Glutamatergic neuron (in vitro differentiated cells): ENCODE measurements around the gene RPP25L. TPM values are rescaled to one million over a fixed set of nuclear protein-coding genes. Genes with fewer than 3 reads are reported as not detected.

ENCODE experiments used
- DNase-seq: peaks from one replicate; pipeline ENCODE4 v3.0.0; 2022
- H3K27ac Mint-ChIP-seq: one replicate; pipeline ENCODE4 v1.8.0; 2020; ENCODE audit warnings: mild to moderate bottlenecking, mixed read lengths, inconsistent platforms; ENCODE audit not compliant: unreplicated experiment
- H3K27me3 Mint-ChIP-seq: one replicate; pipeline ENCODE4 v1.8.0; 2020; ENCODE audit warnings: mild to moderate bottlenecking, moderate library complexity, mixed read lengths, inconsistent platforms; ENCODE audit not compliant: unreplicated experiment
- H3K36me3 Mint-ChIP-seq: one replicate; pipeline ENCODE4 v1.8.0; 2020; ENCODE audit warnings: mild to moderate bottlenecking, mixed read lengths, inconsistent platforms; ENCODE audit not compliant: unreplicated experiment
- H3K4me1 Mint-ChIP-seq: one replicate; pipeline ENCODE4 v1.8.0; 2020; ENCODE audit warnings: mild to moderate bottlenecking, low read depth, mixed read lengths, inconsistent platforms; ENCODE audit not compliant: unreplicated experiment
- H3K4me3 Mint-ChIP-seq: one replicate; pipeline ENCODE4 v1.8.0; 2020; ENCODE audit warnings: mild to moderate bottlenecking, mixed read lengths, inconsistent platforms; ENCODE audit not compliant: unreplicated experiment
- H3K9me3 Mint-ChIP-seq: one replicate; pipeline ENCODE4 v1.8.0; 2020; ENCODE audit warnings: mild to moderate bottlenecking, moderate library complexity, mixed read lengths, inconsistent platforms; ENCODE audit not compliant: unreplicated experiment
- CTCF ChIP-seq: fragments of 200-600 bp; sonication (generic); IDR thresholded peaks from one replicate; pipeline ENCODE4 v1.5.0; 2021; ENCODE audit not compliant: partially characterized antibody, unreplicated experiment
- total RNA-seq: library from RNA; stranded (reverse); fragmentation: NEBNext Ultra II Directional; extraction: Animal tissue kit (Norgen Biotek cat#: 25700); gene quantifications from one replicate; pipeline ENCODE4 v1.2.1, GENCODE V29; 2021; ENCODE audit not compliant: unreplicated experiment

RPP25L gene
- total RNA-seq, 1 donor from 2014 or later = 12.6 TPM

GRCh38 chr9:34592895-34593601 is 18.8 kb downstream of the RPP25L start:
- peaks cover 28% of the 10 kb centered on the region for H3K27me3 Mint-ChIP-seq
- H3K9me3 Mint-ChIP-seq = peaks cover 17% of the 10 kb centered on the region
- H3K36me3 Mint-ChIP-seq = peaks cover 9% of the 10 kb centered on the region
- peak overlapping the region; percentile 28 for H3K27ac Mint-ChIP-seq
- peaks cover 21% of the 10 kb centered on the region for H3K4me1 Mint-ChIP-seq
- DNase-seq = peak; percentile 60
- H3K4me3 Mint-ChIP-seq = peak overlapping the region; percentile 59
- TF ChIP-seq CTCF = no peak

GRCh38 chr9:34591917-34592866 is 19.7 kb downstream of the RPP25L start:
- H3K4me1 Mint-ChIP-seq = peaks cover 22% of the 10 kb centered on the region
- H3K27me3 Mint-ChIP-seq = peaks cover 32% of the 10 kb centered on the region
- peaks cover 9% of the 10 kb centered on the region for H3K36me3 Mint-ChIP-seq
- H3K27ac Mint-ChIP-seq = peak overlapping the region; percentile 63
- TF ChIP-seq CTCF = peak; percentile 61
- no peak for DNase-seq
- H3K9me3 Mint-ChIP-seq = peaks cover 20% of the 10 kb centered on the region
- peak overlapping the region; percentile 39 for H3K4me3 Mint-ChIP-seq

- peak overlapping the region; percentile 64 for H3K4me3 Mint-ChIP-seq
- peak; percentile 95 for DNase-seq
- TF ChIP-seq CTCF = peak; percentile 92
- peaks cover 9% of the 10 kb centered on the region for H3K36me3 Mint-ChIP-seq
- H3K27me3 Mint-ChIP-seq = peaks cover 32% of the 10 kb centered on the region
- no peak overlapping the region for H3K27ac Mint-ChIP-seq
- H3K9me3 Mint-ChIP-seq = peaks cover 20% of the 10 kb centered on the region
- peaks cover 27% of the 10 kb centered on the region for H3K4me1 Mint-ChIP-seq
These were observed 20.5 kb downstream of the RPP25L start for GRCh38 chr9:34591248-34591916.

- Mint-ChIP-seq H3K9me3 (peaks cover 22% of the 10 kb centered on the region), H3K27me3 (peaks cover 33% of the 10 kb centered on the region), H3K4me3 (peak overlapping the region; percentile 82), H3K4me1 (peaks cover 35% of the 10 kb centered on the region), H3K27ac (no peak overlapping the region), H3K36me3 (peaks cover 9% of the 10 kb centered on the region)
- no peak for DNase-seq
- no peak for TF ChIP-seq CTCF
These were observed 21.3 kb downstream of the RPP25L start for GRCh38 chr9:34590381-34591247.
